Pericardium fibroblast (primary cell): ENCODE measurements around the gene RASGRF1. TPM values are rescaled to one million over a fixed set of nuclear protein-coding genes. Genes with fewer than 3 reads are reported as not detected.

ENCODE experiments used
- total RNA-seq: library from RNA; depleted of rRNA; stranded (reverse); fragments of >200 nt; gene quantifications from 2 replicates; pipeline ENCODE4 v1.2.3, GENCODE V29; 2015

RASGRF1 gene, protein sequence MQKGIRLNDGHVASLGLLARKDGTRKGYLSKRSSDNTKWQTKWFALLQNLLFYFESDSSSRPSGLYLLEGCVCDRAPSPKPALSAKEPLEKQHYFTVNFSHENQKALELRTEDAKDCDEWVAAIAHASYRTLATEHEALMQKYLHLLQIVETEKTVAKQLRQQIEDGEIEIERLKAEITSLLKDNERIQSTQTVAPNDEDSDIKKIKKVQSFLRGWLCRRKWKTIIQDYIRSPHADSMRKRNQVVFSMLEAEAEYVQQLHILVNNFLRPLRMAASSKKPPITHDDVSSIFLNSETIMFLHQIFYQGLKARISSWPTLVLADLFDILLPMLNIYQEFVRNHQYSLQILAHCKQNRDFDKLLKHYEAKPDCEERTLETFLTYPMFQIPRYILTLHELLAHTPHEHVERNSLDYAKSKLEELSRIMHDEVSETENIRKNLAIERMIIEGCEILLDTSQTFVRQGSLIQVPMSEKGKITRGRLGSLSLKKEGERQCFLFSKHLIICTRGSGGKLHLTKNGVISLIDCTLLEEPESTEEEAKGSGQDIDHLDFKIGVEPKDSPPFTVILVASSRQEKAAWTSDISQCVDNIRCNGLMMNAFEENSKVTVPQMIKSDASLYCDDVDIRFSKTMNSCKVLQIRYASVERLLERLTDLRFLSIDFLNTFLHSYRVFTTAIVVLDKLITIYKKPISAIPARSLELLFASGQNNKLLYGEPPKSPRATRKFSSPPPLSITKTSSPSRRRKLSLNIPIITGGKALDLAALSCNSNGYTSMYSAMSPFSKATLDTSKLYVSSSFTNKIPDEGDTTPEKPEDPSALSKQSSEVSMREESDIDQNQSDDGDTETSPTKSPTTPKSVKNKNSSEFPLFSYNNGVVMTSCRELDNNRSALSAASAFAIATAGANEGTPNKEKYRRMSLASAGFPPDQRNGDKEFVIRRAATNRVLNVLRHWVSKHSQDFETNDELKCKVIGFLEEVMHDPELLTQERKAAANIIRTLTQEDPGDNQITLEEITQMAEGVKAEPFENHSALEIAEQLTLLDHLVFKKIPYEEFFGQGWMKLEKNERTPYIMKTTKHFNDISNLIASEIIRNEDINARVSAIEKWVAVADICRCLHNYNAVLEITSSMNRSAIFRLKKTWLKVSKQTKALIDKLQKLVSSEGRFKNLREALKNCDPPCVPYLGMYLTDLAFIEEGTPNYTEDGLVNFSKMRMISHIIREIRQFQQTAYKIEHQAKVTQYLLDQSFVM (N-terminal part only)
- 0.12 TPM in 1 of 2 replicates, not detected in the other for total RNA-seq

DNA sequence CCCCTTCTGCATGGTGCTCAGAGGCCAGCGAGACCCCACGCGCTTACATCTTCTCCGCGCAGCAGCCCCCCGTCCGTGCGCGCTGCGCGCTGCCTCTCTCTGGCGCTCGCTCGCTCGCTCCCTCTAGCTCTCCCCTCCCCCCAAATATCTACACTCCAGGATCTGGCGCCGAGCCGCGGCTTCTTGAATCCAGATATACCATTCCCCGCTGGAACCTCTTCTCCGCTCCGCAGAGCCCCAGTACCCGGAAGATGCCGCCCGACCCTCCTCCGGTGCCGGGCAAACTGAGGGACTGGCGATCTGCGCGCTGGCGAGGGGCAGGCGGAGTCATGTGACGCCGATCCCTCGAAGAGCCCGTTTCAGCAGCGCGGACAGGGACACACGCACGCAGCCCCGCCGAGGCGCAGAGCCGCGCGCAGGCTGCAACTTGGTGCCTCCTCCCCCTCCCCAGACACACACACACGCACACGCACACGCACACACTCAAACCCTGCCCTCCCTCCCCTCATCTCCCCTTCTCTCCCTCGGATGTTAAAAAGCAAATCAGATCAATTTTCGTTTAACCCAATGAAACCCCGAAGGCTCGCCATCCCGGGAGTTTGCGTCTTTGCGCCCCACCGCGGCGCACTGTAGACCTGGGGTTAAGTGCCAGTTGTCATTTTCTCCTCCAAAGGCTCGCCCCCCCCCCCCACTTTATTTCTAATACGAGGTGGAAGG is at the start of gene RASGRF1:
TSS of gene RASGRF1 (minus strand) at position 294 of the 717 bp plus-strand sequence. CDS start at position 12, 282 bp downstream.

DNA sequence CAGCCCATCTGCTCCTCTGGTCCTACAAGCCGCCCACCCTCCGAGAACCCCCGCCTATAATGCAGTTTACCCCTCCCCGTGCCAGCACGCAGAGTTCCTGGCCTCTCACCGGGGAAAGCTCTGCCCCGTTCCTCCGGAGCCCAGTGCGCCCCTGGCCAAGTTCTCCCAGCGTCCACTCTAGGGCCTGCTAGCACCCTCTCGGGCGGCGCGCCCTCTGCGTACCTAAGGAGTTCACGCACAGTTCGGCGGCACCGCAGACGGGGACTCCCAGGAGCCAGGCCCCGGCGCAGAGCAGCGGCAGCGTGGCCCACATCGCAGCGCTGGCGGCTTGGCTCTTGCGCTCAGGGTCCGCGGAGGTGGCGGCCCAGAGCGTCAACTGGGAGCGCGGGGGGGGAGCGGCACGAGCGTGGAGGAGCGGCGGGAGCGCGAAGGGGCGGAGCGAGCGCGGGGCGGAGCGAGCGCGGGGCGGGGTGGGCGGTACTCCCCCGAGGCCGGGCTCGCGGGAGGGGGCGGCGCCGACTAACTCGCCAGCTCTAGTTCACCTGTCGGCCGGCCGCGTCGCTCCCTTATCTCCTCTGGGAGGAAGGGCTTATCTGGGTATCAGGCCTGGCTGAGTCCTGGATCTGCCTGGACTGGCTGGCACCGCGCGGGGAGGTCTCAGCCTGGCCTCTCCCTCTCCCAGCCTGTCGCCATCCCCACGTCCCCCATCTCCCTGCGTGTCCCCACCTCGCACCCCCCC is 145.7 kb downstream of the RASGRF1 start, which contains the start of gene CTSH:
TSS of gene CTSH (minus strand) at position 378 of the 739 bp plus-strand sequence. CDS start at position 313, 65 bp downstream.

Other genes with a start within 250 kb of the RASGRF1 start
- 263 and 309 TPM in 2 replicates for gene MORF4L1, start 217.9 kb downstream of the RASGRF1 start, total RNA-seq
- 5.1 and 14.0 TPM in 2 replicates for gene CTSH, start 145.7 kb downstream of the RASGRF1 start, total RNA-seq
- not detected in 2 replicates for gene ANKRD34C, start 191.9 kb upstream of the RASGRF1 start, total RNA-seq
- gene TMED3, start 220.3 kb upstream of the RASGRF1 start, total RNA-seq = 118 and 185 TPM in 2 replicates